Keratinocyte (primary cell): ENCODE data around the gene GSAP.

ENCODE experiments used
- CTCF ChIP-seq, 3 experiments: IDR thresholded peaks in 1 of 3; conservative IDR thresholded peaks in 1 of 3; optimal IDR thresholded peaks in 1 of 3; 2 replicates in 2 of 3; 3 replicates in 1 of 3; pipeline versions ENCODE3 to v1.5.1; 2011; ENCODE audit warnings: low read length in 3 of 3, mild to moderate bottlenecking in 3 of 3, moderate library complexity in 2 of 3, control low read depth in 1 of 3, inconsistent platforms in 1 of 3; ENCODE audit not compliant: insufficient read depth in 2 of 3; ENCODE audit errors: extremely low read depth in 1 of 3
- EZH2 ChIP-seq: IDR thresholded peaks from one replicate; pipeline ENCODE4 v1.6.1; 2012; ENCODE audit warnings: inconsistent platforms, mild to moderate bottlenecking, low read length, moderate library complexity

GRCh38 chr7:77442636-77443035, 26.5 kb upstream of the GSAP start:
- TF ChIP-seq CTCF (optimal IDR thresholded peaks at IDR 0.05 in 1 of 3, IDR thresholded peaks at IDR 0.05 in 1 of 3, conservative IDR thresholded peaks at IDR 0.05 in 1 of 3; ENCODE audit: extremely low read depth in 1 of 3, insufficient read depth in 2 of 3, low read length in 3 of 3) (no peak), EZH2 (no peak)
